CD4-positive, alpha-beta T cell treated with Interleukin-17A for 1 hour (primary cell): ENCODE results near the gene MAN2A2.
A peak's percentile ranks its signal among the peaks of the same experiment; 100 is the strongest.

ENCODE experiments used
- DNase-seq: peaks from one replicate; pipeline ENCODE4 v3.0.0-alpha.2; 2020

The MAN2A2 gene

GRCh38 chr15:90947577-90948357, 44.7 kb downstream of the MAN2A2 start:
- DNase-seq = no peak

DNA sequence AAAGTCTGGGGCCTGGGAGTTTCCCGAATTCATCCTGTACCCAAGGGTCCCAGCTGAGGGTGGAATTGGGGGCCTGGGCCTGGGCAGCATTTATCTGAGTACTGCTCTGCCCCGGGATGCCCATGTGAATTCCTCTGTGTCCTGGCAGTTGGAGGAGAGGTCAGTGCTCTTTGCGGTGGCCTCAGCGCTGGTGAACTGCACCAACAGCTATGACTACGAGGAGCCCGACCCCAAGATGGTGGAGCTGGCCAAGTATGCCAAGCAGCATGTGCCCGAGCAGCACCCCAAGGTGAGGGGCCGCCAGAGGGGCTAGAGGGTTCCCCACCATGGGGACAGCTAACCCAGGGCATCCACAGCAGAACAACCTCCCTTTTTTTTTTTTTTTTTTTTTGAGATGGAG, 45.4 kb downstream of the MAN2A2 start:
- no peak for DNase-seq

- DNase-seq = no peak
Observed at GRCh38 chr15:90949979-90950675, 47.0 kb downstream of the MAN2A2 start.

DNA sequence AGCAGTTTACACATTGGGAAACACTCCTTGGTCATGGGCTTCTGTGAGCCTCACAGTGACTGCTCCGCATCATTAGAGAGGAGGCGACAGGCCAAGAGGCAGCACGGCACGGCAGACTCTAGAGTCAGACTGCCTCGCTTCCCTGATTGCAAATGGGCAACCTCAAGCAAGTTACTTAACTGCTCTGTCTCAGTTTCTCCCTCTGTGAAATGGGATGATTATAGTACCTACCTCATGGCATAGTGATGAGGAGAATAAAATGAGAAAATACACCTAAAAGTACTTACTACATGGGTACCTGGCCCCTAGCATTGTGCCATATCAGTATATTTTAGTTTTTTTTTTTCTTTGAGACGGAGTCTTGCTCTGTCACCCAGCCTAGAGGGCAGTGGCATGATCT, 47.6 kb downstream of the MAN2A2 start:
- DNase-seq = no peak

- no peak for DNase-seq
Observed at GRCh38 chr15:90952901-90953677, 50.0 kb downstream of the MAN2A2 start.

- DNase-seq = no peak
Observed at GRCh38 chr15:90953947-90954711, 51.0 kb downstream of the MAN2A2 start.

DNA sequence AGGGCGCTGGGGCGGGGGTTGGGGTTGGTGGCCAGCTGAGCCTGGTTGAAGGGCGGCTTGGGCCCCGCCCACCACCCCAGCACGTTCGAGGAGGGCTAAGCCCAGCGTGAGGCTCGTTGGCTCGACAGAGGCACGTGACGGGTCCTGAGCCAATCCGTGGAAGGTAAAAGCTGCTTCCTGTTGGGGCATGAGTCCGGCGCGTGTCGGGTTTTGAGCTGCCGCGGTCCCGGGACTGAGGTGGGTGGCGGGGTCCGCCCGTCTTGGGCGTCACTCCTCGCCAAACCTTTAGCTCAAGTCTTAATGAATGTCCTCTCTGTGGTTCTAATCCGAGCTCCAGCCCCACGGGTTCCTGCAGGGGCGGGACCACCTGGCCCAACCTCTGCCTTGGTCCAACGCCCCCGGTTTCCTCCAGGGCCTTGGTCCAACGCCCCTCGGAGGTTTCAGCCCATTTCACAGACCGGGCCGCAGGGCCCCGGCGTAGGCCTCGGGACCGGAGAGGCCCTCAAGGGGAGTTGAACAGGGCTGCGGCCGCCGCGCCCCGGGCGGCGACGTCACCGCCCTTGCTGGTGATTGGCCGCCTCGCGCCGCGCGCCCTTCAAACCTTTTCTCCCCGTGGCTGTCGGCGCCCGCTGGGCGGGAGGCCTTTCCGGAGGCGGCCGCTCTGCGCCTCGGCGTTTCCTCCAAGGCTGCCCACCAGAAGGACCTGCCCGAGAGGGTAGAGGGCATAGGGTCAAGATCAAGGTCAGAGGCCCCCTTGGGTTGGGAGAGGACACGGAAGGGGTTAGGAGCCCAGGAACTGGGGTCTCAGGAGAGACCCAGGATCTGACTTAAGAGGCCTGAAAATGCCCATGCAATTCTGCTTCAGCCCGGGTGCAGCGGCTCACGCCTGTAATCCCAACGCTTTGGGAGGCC, 51.9 kb downstream of the MAN2A2 start, which contains the start of gene RCCD1:
TSS of gene RCCD1 (plus strand) at position 173 of the 912 bp plus-strand sequence. CDS start 1,851 bp downstream, outside the sequence.
- peak; percentile 91 for DNase-seq

DNA sequence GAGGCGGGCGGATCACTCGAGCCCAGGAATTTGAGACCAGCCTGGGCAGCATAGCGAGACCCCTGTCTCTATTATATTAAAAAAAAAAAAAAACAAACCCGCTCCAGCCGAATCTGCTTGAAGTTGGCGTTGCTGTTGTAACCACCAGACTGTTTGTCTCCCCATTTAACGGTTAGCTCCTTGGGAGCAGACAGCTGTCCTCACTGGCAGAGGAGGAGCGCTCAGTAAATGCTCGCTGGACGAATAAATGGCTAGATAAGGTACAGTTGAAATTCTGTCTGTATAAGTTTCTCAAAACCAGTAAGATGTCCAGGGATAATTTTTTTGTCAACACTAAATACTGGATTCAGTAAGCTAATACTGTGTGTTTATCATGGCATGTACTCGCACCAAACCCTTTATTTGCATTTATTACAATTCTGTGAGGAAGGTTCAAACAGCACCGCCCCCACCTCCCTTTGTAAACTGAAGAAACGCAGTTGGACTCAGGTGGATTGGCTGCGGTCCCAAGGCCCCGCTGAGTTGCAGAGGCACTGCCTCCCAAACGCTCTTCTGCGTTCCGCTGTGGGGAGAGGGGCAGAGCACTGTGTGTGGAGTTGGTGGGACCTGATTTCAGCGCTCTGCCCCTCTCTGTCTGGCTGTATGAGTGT, 52.6 kb downstream of the MAN2A2 start:
- no peak for DNase-seq

- DNase-seq = peak; percentile 59
Observed at GRCh38 chr15:90956274-90957030, 53.4 kb downstream of the MAN2A2 start.

DNA sequence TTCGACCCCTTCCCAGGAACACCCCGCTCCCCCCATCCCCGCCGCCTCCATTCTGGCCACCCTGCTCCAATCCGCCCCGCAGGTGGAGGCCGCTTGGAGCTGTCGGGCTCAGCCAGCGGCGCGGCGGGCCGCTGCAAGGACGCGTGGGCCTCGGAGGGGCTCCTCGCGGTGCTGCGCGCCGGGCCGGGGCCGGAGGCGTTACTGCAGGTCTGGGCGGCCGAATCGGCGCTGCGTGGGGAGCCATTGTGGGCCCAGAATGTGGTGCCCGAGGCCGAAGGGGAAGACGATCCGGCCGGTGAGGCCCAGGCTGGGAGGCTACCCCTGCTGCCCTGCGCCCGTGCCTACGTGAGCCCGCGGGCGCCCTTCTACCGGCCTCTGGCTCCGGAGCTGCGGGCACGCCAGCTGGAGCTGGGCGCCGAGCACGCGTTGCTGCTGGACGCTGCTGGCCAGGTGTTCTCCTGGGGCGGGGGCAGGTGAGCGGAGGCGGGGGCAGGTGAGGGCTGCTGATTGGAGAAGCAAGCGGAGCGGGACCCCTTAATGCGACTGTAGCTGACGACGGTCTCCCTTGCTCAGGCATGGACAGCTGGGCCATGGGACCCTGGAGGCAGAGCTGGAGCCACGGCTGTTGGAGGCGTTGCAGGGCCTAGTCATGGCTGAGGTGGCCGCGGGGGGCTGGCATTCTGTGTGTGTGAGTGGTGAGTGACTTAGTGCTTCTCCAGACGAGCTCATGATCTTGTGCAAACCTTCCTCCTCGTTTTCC, 54.1 kb downstream of the MAN2A2 start:
- no peak for DNase-seq

DNA sequence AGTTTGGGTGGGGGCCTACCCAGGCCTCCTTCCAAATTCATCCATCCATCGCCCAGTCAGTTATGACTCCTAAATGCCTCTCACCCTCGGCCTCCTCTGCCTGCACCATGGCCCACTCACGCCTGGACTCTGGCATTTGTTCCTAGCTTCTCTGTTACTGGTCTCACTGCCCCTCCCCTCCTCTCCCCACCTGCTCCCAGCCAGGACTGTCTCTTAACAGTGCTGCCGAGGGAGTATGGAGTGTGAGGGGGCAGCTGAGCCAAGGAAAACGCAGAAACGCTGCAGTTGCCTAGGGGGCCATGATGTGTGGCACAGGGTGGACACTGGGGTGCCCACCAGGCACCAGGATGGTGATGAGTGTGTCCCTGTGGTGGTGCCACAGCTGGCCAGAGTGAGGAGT, 54.7 kb downstream of the MAN2A2 start:
- no peak for DNase-seq

DNA sequence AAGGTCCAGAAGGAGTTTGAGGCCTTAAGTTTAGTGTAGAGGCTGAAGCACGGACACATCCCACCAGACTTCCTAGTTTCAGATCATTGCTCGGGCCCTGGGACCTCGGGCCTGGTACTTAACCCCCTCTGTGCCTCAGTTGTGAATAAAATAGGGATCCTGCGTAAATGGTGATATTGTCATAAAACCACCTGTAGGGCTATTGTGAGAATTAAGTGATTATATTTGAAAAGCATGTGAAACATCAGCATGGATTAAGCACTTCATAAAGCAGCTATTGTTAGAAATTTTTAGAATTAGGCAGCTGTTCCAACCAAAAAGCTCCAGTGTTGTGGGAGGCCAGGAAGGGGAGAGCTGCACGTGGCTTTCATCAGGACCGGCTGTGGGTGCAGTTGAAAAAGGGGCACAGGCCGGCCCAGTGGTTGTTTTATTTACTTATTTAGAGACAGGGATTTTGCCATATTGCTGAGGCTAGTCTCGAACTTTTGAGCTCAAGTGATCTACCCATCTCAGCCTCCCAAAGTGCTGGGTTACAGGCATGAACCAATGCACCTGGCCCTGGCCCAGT, 56.0 kb downstream of the MAN2A2 start:
- DNase-seq = no peak

- DNase-seq = no peak
Observed at GRCh38 chr15:90959894-90960293, 56.8 kb downstream of the MAN2A2 start.

- DNase-seq = no peak
Observed at GRCh38 chr15:90960298-90961091, 57.4 kb downstream of the MAN2A2 start.

DNA sequence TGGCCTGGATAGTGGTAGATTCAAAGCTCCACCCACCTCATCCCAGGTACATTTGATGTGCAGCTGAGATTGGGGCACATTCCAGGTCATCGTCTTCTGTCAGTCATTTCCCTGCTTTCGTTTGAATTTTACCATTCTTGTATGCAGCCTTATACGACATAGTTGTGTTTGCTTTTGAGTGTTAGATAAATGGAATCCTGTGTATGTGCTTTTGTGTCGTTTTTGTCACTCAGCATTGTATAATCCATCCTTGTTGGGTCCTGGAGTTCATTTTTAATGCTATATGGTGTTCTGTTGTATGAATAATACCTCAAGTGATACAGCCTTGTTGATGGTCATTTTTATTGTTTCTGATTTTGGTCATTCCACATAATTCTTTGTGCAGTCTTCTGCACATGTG, 58.9 kb downstream of the MAN2A2 start:
- DNase-seq = no peak

DNA sequence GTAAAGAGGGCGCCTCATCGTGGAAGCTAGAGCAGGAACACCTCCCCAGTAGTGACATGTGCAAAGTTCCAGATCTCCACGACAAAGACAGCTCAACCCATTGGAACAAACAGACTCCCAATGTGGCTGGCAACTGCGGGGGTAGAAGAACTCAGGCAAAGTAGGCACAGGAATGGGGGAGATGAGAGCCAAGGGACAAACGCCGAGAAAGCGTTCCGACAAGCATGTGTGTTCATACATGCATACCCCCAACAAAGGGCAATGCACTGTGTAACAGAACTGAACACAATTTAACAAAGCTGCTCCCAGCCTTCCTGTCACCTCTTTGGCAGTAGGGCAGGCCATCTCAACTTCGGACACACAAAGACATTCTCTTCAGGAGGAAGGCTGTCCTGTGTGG, 63.2 kb downstream of the MAN2A2 start:
- no peak for DNase-seq

- DNase-seq = no peak
Observed at GRCh38 chr15:90967206-90967605, 64.1 kb downstream of the MAN2A2 start.

DNA sequence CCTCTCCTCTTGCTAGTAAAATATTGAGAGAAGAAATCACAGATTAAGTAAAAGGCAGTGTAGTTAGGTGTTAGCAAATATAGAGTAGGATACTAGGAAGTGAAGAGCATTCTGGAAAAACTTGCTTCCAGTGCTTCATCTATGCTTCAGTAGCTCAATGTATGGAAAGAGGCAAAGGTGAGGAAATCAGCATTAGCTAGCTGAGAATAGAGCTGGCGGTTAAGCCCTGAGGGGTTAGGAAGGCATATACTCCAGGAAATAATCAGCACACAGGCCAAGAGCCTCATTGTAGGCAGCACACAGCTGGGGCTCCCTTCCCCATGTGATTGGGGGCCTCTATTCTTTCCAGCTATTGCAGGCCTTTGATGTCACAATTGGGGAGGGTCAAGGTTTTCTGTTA, 65.3 kb downstream of the MAN2A2 start:
- DNase-seq = no peak
